NB4 (cell line): Measurements from ENCODE around the gene PNPT1.

Experiments
- DNase-seq: peaks from one replicate; pipeline ENCODE4 v3.0.0; 2010; ENCODE audit warnings: low read depth
- H3K4me3 ChIP-seq: one replicate; pipeline ENCODE4 v1.5.1; 2011; ENCODE audit warnings: mild to moderate bottlenecking, low read depth, low read length, moderate library complexity
- CTCF ChIP-seq: IDR thresholded peaks from one replicate; pipeline ENCODE4 v1.5.1; 2012; ENCODE audit warnings: low read depth, low read length
- MAX ChIP-seq: IDR thresholded peaks from 2 replicates; pipeline ENCODE4 v1.6.1; 2011; ENCODE audit warnings: low read depth, low read length
- MYC ChIP-seq: IDR thresholded peaks from 2 replicates; pipeline ENCODE4 v1.6.1; 2011; ENCODE audit warnings: low read depth, low read length
- POLR2A ChIP-seq: IDR thresholded peaks from 2 replicates; pipeline ENCODE4 v1.6.1; 2011; ENCODE audit warnings: mild to moderate bottlenecking; ENCODE audit not compliant: insufficient read length; ENCODE audit errors: extremely low read depth

PNPT1 gene

GRCh38 chr2:55585451-55586080, 108.1 kb downstream of the PNPT1 start:
- H3K4me3 ChIP-seq: no peak overlapping the region
- TF ChIP-seq POLR2A: no peak
- TF ChIP-seq MAX: no peak
- TF ChIP-seq MYC: no peak
- TF ChIP-seq CTCF: no peak
- DNase-seq: peak; percentile 52
